GM21529 (cell line): Measurements from ENCODE around the gene ARHGAP32.
"Not testable (repeated sequence)": the region's sequence is repeated elsewhere in the genome, so short reads cannot be mapped to it uniquely, and the experiment has no call there.

ENCODE experiments used
- ATAC-seq: cut with Tn5 transposase; IDR thresholded peaks from one replicate; pipeline ENCODE4 v1.9.1; 2021; ENCODE audit not compliant: unreplicated experiment

Gene ARHGAP32

GRCh38 chr11:129204150-129204838 lies 12.2 kb upstream of the ARHGAP32 start:
- no peak for ATAC-seq

GRCh38 chr11:129202646-129203045 lies 10.5 kb upstream of the ARHGAP32 start:
- ATAC-seq: no peak

GRCh38 chr11:129195682-129196081 lies 3.6 kb upstream of the ARHGAP32 start:
- ATAC-seq: no peak

- no peak for ATAC-seq
Observed at GRCh38 chr11:129191649-129192048, 476 bp downstream of the ARHGAP32 start.

GRCh38 chr11:129190087-129190486 lies 2.0 kb downstream of the ARHGAP32 start:
- no peak for ATAC-seq

GRCh38 chr11:129189646-129190045 lies 2.5 kb downstream of the ARHGAP32 start:
- no peak for ATAC-seq

- not testable (repeated sequence) for ATAC-seq
Observed at GRCh38 chr11:129185082-129185481, 7.0 kb downstream of the ARHGAP32 start.

- ATAC-seq: no peak
Observed at GRCh38 chr11:129184581-129184980, 7.5 kb downstream of the ARHGAP32 start.

GRCh38 chr11:129167315-129167714 lies 24.8 kb downstream of the ARHGAP32 start:
- ATAC-seq: no peak

- ATAC-seq: no peak
Observed at GRCh38 chr11:129163714-129164164, 28.4 kb downstream of the ARHGAP32 start.

GRCh38 chr11:129157080-129157479 lies 35.0 kb downstream of the ARHGAP32 start:
- ATAC-seq: not testable (repeated sequence)

GRCh38 chr11:129155745-129156144 lies 36.4 kb downstream of the ARHGAP32 start:
- ATAC-seq: no peak

- no peak for ATAC-seq
Observed at GRCh38 chr11:129148487-129148886, 43.6 kb downstream of the ARHGAP32 start.

GRCh38 chr11:129146191-129146590 lies 45.9 kb downstream of the ARHGAP32 start:
- ATAC-seq: no peak

GRCh38 chr11:129145276-129145675 lies 46.8 kb downstream of the ARHGAP32 start:
- ATAC-seq: no peak

GRCh38 chr11:129144256-129144655 lies 47.9 kb downstream of the ARHGAP32 start:
- ATAC-seq: no peak

GRCh38 chr11:129143335-129143734 lies 48.8 kb downstream of the ARHGAP32 start:
- no peak for ATAC-seq

- no peak for ATAC-seq
Observed at GRCh38 chr11:129141748-129142523, 50.2 kb downstream of the ARHGAP32 start.

- ATAC-seq: no peak
Observed at GRCh38 chr11:129131316-129131715, 60.8 kb downstream of the ARHGAP32 start.

GRCh38 chr11:129128881-129129620 lies 63.1 kb downstream of the ARHGAP32 start:
- ATAC-seq: not testable (repeated sequence)

- ATAC-seq: no peak
Observed at GRCh38 chr11:129119036-129119435, 73.1 kb downstream of the ARHGAP32 start.
